Stimulated activated CD4-positive, alpha-beta T cell treated with anti-CD3 and anti-CD28 coated beads, Interleukin-2, amount 100 ng/mL, for 24 hours (primary cell): ENCODE measurements around the gene DGKB.

Experiments
- DNase-seq, 2 donors: peaks; one replicate each; pipeline ENCODE4 v3.0.0-alpha.2; 2020

Gene DGKB

DNA sequence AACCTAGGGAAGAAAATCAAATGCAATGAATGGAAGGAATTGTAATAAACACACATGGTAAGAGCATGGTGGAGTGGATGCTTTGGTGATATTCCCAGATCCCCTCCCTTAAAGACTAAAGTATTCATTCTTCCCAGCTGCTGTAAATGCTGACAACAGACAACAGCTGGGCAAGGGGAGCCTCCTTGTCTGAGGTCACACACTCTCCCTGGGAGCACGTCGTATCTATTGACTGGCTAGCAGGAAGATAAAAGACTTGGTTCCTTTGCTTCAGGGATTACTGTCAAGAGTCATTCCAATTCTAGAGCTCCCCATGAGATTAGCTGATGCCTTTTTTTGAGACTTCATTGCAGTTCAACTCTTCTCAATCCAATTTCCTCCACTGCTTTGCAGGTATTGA lies 469.6 kb downstream of the DGKB start:
- no peak for DNase-seq

DNA sequence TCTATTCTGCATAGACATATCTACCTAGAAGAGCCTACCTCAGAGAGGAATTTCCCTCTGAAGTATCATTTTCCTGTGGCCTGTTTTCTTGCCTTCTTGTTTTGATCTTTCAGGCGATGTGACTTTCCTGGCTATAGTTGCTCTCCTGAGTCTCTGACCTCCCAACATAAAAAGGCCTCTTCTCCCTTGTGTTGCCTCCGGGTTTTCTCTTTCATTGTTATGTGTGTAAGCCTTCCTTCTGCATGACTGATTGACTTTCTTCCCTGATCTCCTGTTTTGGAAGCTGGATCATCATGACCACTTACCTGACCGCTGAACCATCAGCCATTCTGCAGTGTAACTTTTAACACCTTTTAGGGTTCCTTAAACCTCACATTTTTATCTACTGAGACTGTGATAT lies 471.6 kb downstream of the DGKB start:
- DNase-seq: no peak

DNA sequence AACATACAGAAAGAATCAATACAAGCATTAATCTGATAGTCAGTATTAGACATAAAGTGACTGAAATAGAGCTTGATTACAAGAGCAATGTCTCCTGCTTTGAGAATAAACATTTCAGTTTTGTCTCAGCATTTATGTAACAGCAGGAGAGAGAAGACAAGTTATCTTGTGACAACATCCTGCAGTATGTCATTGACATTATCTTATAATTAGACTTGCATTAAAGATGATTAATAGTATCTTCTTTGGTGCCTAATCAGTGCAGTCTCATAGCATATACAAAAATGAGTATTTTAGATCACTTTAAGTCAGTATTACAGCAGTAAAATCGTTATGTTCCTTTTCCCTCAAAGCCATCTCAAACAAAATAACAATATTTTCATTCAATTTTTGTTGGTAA lies 477.0 kb downstream of the DGKB start:
- DNase-seq: no peak

DNA sequence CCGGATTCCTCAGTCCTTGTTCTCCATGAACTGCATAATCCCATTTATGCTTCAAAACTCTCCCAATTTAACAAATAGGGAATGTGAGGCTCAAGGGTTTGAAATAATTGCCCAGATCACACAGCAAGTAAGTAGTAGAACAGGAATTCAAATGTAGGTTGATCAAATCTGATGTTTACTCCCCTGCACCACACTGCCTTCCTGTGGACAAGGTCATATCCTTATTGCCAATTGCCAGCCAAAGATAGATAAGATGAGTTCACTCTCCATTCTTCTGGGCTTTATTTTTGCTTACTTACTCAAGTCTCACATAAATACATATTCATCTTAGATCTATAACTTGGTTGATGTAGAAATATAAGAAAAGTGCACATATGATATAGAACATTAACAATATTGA lies 477.9 kb downstream of the DGKB start:
- DNase-seq: no peak

DNA sequence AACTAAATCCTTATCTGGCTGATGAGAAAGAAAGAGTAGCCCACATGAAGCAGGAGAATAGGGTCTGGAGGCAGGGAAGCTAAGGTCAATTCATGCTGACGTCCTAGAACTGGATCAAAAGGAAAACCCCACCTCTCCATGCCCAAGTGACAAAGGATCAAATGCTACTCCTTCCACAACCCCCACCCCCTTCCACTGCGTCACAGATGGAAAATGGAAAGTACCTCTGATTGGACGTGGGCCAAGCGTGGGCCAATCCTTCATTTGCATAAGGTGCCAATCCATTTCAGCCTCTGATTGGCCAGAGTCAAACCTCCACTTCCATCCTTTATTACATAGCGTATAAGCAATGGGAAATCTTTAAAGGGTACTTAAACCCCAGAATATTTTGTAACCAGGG lies 481.8 kb downstream of the DGKB start:
- DNase-seq: no peak

DNA sequence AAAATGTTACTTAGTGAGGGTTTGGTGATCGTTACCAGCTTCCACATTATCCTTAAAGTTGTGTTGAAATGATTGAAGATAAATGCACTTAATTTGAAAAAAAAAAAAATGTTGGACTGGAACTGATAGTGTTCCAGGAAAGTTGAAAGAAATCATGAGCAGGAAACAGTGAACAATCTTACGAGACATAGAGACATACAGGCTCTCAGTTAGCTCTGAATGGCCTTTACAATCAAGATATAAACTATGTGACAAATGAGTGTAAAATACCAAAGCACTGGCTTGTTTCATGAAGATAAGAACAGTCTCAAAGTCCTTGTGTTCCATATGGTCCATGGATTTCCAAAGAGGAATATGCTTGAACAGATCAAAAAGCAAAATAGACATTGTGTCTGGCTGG lies 483.0 kb downstream of the DGKB start:
- no peak for DNase-seq

DNA sequence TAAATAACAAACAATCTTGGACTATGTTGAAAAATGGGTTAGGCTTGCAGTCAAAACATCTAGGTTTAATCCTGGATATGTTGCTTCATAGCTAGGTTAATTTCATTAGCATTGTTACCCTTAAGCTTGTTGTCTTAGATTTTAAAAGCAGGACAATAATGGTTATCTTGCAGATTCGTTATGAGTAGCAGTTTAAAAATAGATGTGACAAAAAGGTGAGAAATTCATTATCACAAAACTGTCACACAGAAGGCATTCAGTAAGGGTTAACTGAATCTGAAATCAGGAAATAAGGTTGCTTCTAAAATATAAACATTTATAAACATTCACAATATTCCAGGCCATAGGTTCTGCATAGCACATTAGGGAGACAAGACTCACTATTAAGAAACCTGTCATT lies 483.9 kb downstream of the DGKB start:
- DNase-seq: no peak

DNA sequence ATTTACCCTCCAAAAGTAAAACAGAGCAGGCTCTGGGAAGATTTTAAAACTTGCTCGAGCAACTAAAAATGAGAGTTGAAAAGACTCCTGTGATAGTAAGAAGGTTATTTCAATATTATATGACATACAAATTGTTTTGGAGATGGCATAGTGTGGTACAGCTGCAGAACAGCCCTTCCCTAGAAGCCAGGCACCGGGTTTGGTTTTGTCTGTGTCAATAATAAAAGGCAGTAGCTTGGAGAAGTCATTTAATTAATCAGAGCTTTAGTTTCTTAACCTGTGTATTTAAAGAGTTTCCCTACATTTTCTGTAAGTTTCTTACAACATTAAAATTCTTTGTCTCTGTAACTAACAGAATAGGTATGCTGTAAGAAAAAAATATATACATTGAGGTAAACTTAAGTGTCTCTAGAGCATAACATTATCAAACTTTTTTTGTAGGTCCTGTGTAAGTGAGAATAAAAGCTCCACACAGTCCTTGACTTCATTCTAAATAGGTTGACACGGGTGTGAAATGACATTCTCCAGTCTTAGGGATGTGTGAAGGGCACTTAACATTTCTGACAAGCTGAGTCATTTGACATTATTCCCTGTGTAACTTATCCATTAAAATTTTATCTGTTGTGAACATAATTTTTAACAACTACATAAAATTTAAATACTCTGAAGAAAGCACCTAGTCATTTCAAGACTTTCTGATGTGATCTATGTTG lies 488.1 kb downstream of the DGKB start:
- no peak for DNase-seq

DNA sequence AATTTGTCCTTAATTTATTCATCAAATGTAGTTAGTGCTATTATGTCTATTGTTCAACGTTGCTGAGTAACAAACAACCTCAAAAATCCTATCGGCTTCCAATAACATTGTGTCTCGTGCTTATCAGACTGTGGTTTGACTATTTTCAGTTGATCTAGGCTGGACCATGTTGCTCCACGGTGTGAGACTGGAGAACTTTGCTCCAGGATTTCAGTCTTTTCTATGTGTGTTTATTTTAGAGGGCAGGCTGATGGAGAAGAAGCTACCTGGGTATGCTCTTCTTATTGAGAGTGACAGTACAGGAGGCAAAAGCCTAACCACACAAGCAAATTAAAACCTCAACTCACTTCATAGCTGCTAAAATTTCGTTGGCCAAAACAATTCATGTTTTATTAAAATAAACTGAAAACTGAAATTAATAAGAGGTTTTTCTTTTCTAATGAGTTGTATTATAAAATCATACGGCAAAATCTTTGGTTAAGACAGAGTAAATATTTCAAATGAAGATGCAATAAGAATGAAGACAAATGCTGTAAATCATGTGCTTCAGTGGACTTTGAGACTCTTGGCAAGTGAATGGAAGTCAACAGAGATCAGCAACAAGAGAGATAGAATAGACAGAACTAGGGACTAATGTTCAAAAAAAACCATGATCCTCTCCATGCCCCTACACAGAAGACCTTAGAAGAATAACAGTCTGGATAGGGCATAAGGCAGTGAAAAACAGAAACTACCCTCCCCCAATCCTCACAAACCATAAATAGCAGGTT lies 495.1 kb downstream of the DGKB start:
- DNase-seq: no peak

DNA sequence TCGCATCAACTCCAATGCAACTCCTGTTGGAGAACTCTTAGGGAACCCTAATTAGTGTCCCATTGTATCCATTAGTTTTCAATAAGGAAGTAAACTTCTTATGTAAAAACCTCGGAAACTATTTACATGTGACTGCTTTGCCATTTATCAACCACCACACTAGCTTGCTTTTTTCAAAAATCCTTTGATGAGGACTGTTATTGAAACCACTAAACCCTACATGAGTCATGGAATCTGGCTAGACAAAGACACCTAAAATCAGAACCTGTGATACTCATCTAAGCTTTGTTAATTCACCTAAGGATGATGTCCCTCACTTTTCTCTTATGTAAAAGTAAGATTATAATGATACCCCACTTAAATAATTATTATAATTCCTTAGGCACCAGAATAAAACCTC lies 499.0 kb downstream of the DGKB start:
- no peak for DNase-seq

DNA sequence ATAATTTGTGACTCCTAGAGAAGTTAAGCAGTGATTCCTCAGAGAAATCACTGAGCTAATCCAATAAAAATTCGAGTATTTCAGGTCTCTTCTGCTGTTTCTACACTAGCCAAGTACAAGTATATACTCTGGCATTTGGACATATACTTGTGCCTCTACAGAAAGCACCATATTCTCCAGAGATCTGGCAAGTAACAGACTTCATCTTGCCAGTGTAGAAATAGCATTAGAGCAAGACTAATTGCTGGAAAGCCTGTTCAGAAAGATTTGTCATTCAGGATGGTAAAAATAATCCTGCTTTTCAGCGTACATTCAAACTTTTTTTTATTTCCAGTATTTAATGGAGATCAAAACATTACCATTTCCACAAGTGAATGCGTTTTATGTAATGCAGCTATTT lies 502.3 kb downstream of the DGKB start:
- no peak for DNase-seq

DNA sequence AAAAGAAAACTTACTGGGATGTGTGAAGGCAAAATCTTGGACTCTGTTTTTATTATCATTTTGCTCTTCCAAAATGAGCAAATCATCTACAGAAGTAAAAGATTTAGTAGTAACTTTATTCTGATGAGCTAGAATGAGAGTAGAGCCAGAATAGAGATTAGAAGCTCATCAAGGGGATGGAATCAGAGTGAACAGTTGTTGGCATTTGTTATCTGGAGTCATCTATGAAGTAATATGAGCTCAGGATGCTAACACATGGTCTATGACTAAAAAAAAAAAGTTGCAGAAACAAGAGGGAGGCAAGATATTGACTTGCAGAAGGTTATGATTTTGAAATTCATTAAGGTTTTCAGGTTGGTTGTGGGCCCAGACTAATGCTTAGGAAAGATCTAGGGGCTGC lies 504.0 kb downstream of the DGKB start:
- no peak for DNase-seq

DNA sequence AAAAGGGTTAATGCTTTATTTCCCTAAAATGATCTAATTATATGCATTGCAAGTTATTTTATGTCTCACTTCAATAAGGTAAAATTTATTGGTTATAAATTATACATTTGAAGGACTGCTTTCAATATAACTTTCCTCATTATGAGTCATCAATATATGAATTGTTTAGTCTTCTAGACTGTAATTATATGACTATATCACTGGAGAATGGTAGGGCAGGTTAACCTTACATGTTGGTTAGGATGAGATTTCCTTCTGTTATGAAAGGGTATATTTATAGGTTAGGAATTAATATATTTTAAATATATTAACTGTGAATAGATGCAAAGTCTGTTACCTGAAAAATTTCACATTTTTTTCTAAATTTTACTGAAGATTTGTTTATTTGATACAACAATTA lies 506.7 kb downstream of the DGKB start:
- DNase-seq: no peak

DNA sequence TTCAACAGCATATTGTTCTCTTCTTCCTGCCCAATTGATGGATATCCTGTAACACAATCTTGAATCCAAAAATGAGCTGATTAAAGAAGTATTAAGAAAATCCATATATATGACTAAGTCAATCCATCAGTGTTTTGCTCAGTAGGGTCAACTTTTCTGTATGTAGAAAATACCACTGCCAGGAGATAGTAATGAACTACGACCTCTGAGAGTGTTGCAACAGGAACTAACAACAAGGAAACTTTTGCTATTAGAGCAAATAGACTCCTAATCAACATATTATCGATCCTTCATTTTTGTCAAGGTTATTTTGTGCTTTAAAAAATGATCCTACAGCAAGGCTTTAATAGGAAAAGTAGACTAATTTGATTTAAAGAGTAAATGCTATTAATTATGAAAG lies 507.8 kb downstream of the DGKB start:
- no peak for DNase-seq

DNA sequence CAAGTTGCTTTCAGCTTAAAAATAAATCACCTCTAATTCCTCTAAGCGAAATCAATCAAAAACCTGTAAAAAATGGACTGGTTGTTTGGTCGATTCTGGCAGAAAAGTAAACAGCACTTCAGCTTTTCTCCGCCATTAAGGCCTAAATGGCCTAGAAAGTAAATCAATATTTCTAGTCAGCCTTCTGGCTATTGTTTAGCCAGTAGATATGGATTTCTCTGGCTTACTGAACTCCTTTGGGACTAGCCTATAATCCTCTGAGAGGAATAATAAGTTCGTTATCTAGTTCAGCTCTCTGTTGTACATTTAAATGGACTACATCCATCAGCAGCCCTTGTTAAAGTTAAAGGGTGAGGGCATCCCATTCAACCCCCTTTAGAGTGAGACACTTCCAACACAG lies 513.0 kb downstream of the DGKB start:
- no peak for DNase-seq

DNA sequence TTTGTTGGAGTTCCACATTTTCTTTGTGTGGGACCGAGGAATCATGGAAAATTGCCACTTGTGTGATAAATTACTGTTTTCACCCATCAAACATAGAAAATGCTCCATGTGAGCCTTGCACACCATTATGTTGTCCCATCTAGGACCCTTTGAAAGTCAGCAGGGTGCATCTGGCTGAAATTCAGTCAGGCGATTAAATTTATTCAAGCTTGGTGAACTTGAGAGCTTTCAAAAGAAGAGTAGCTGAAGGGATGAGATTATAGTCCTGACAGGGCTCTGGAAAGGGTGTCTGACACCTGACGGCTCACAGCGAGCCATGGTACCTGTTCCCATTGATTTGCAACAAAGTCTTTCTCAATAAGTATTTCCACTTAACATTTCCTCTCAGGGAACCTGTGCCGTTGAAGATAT lies 513.4 kb downstream of the DGKB start:
- no peak for DNase-seq

DNA sequence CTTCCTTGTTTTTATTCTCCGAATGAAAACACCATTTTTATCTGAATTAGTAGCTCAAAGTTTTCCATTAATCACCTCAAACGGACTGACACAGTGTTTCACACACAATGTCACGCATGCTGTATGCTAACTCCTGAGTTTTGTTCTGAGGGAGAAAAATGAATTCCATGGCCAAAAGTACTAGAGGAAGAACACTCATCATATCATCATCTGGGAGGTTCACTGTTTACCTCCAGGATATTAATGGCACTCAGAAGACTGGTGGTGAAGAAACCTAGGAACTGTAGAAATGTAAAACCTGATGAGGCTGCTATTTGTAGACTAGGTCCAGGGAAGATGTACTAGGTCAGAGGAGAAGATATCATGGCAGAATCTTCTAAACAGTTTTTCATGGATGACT lies 517.5 kb downstream of the DGKB start:
- DNase-seq: no peak

DNA sequence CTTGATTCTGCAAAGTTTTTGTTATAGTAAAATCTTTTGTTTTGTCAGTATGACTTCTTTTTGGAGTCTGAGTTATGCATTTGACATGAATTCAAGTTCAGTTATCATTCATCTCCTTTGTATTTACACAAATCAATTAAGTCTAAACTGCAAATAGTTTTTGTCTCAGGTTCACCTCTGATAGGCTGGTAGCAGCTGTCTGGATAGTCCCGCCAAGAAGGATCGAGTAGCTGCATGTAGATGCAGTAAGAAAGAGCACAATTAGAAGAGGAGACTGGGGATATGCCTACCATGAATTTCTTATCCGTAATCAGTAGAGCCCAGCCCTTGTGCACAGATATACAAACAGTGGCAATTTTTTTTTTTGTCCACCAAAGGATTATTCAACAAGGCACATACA lies 520.6 kb downstream of the DGKB start:
- DNase-seq: no peak

DNA sequence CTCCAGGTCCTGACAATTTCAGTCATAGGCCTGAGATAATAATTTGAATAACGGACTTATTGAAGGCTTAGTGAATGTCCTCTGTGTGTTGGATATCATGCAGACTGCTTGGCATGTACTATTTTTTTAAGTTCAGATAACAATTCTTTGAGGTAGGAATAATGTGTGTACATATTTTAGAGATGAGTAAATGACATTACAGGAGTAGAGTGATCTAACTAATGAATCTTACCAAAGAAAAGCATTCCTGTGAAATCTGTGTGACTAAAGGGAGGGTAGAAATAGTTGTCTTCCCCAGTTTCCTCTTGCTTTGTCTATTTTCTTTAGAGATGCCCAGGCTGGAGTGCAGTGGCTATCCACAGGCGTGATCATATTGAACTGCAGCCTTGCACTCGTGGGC lies 521.2 kb downstream of the DGKB start:
- DNase-seq: no peak

DNA sequence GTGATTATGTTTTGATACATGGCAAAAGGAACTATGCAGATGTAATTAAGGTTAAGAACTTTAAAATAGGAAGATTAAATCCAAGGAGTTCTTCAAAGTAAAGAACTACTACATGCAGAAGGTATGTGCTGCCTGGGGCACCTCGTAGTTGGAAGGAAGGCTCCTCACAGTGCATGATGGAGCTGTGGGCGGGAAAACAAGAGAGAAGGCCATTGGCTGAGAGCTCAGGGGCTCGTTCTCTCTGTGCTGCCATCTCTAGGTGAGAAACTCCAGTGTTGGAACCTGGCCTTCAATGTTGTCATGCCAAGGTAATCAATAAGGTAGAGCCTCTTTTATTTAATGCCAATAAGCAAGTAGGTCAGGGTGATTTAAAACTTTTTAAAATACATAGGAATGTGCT lies 521.7 kb downstream of the DGKB start:
- DNase-seq: no peak

DNA sequence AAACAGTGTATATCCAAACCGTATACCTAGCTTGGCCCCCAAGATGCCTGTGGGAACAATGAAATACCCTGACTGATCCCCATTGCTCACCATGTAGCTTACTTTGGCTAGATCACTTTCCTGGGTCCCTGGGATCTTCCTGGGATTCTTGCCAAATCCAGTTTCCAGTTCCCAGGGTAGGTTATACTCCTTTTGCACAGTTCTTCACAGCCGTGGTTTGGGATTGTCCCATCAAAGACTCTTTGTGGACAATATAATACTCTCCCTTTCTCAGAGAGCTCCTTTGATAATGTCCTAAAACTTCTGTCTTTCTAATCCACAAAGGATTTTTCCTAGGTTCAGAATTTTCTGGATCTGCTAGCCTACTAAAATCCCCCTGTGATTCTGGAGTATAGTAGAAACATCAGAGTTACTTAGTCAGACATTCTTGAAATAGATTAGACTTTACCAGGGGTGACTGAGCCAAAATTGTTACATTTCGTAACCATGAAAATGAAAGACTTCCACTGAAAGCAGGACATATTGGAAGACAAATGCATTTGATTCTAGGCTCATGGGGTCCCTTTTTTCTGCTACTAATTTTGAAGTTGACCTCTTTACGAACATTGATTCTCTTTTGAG lies 524.8 kb downstream of the DGKB start:
- DNase-seq: no peak

DNA sequence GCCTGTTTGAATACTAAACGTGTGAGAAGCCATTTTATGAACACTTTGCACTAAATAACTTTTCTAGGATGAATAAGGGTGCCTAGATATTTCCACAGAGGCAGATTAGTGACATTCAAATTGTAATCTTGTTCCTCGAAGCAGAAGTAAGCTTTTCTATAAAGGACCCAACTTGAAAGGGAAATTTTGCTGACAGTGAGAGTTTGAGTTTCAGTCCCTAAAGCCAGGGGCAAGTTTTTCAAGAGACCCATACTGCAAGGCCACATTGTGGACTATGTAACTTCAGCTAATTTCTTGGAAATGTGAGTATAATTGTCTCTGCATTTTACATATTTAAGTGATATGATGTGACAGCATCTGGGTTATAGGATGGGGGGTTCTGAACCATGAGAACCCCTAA lies 525.8 kb downstream of the DGKB start:
- DNase-seq: no peak

DNA sequence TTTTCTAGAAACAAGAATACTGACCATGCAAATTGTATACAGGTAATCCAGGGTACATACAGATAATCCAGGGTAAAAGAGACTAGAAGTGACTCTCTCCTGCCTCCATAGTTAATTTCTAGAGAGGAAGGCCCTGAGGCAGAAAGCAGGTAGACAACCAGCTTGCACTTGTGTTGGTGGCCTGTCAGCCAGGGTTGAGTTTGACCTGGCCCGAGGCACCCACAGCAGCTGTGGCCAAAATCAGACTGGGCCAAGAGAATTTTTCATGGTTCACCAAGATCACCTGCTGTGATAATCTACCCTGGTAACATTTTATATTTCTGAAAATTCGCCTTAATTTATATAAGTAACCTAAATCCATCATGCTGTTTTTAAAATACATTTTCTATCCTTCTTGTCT lies 526.6 kb downstream of the DGKB start:
- DNase-seq: no peak

DNA sequence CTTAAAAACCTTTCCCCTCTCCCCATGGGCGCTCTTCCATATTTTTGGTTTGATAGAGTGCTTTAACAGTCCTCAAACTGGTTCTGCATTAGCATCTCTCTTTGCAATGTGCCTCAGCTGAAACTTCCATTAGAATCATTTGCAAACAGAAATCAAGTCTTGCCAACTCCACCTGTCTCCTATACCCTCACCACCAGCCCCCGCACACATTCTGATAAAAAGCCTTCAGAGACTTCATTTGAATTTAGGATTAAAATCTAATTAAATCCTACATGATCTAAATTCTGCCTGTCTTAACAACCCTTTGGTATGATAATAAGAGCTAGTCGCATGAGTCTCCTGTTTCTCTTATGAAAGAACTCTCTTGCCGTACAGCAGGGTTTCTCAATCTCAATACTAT lies 528.2 kb downstream of the DGKB start:
- no peak for DNase-seq

DNA sequence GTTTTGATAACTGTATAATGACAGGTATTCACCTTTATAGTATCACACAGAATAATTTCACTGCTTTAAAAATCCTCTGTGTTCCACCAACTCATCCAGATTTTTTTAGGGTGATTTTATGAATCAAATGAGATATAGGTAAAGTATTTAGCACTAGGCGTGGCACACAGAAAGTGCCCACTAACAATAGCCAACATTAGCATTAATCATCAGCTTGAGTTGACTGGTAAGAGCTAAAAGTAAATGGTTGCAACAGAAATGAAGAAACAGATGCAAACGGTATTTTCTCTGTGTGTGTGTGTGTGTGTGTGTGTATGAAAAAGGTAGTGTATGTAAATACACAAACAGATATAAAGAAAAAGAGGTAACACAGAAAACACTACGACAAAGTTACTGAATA lies 534.3 kb downstream of the DGKB start:
- DNase-seq: no peak
